ENCODE data around the gene USP10.

Gene USP10

GRCh38 chr16:84786605-84787262 lies 86.9 kb downstream of the USP10 start:
- TF ChIP-seq GATA3 (IDR thresholded peaks at IDR 0.05; ENCODE audit: low read depth, low read length): no peak
- TF ChIP-seq GATA2 (IDR thresholded peaks at IDR 0.05; ENCODE audit: low read depth, low read length): no peak

- no peak for TF ChIP-seq GATA3 (IDR thresholded peaks at IDR 0.05; ENCODE audit: low read depth, low read length)
- no peak for TF ChIP-seq GATA2 (IDR thresholded peaks at IDR 0.05; ENCODE audit: low read depth, low read length)
These were observed 87.4 kb downstream of the USP10 start for GRCh38 chr16:84787263-84787622.

- TF ChIP-seq GATA3 (IDR thresholded peaks at IDR 0.05; ENCODE audit: low read depth, low read length) (no peak), GATA2 (IDR thresholded peaks at IDR 0.05; ENCODE audit: low read depth, low read length) (no peak)
These were observed 89.2 kb downstream of the USP10 start for GRCh38 chr16:84788920-84789391.

- TF ChIP-seq GATA2 (IDR thresholded peaks at IDR 0.05; ENCODE audit: low read depth, low read length): no peak
- TF ChIP-seq GATA3 (IDR thresholded peaks at IDR 0.05; ENCODE audit: low read depth, low read length): no peak
These were observed 89.6 kb downstream of the USP10 start for GRCh38 chr16:84789431-84789830.

GRCh38 chr16:84790301-84790700 lies 90.5 kb downstream of the USP10 start:
- TF ChIP-seq GATA2 (IDR thresholded peaks at IDR 0.05; ENCODE audit: low read depth, low read length) (no peak), GATA3 (IDR thresholded peaks at IDR 0.05; ENCODE audit: low read depth, low read length) (no peak)

- TF ChIP-seq GATA3 (IDR thresholded peaks at IDR 0.05; ENCODE audit: low read depth, low read length) (no peak), GATA2 (IDR thresholded peaks at IDR 0.05; ENCODE audit: low read depth, low read length) (no peak)
These were observed 91.3 kb downstream of the USP10 start for GRCh38 chr16:84791088-84791487.

- TF ChIP-seq GATA2 (IDR thresholded peaks at IDR 0.05; ENCODE audit: low read depth, low read length): no peak
- no peak for TF ChIP-seq GATA3 (IDR thresholded peaks at IDR 0.05; ENCODE audit: low read depth, low read length)
These were observed 91.7 kb downstream of the USP10 start for GRCh38 chr16:84791501-84791900.

- TF ChIP-seq GATA3 (IDR thresholded peaks at IDR 0.05; ENCODE audit: low read depth, low read length): no peak
These were observed 94.4 kb downstream of the USP10 start for GRCh38 chr16:84794186-84794585.

- TF ChIP-seq GATA3 (IDR thresholded peaks at IDR 0.05; ENCODE audit: low read depth, low read length): no peak
- no peak for TF ChIP-seq GATA2 (IDR thresholded peaks at IDR 0.05; ENCODE audit: low read depth, low read length)
These were observed 94.8 kb downstream of the USP10 start for GRCh38 chr16:84794626-84795025.

GRCh38 chr16:84795329-84796053 lies 95.7 kb downstream of the USP10 start:
- no peak for TF ChIP-seq GATA3 (IDR thresholded peaks at IDR 0.05; ENCODE audit: low read depth, low read length)

- TF ChIP-seq GATA3 (IDR thresholded peaks at IDR 0.05; ENCODE audit: low read depth, low read length) (no peak), GATA2 (IDR thresholded peaks at IDR 0.05; ENCODE audit: low read depth, low read length) (no peak)
These were observed 100.6 kb downstream of the USP10 start for GRCh38 chr16:84800158-84800978.

GRCh38 chr16:84803146-84803545 lies 103.3 kb downstream of the USP10 start:
- TF ChIP-seq GATA3 (IDR thresholded peaks at IDR 0.05; ENCODE audit: low read depth, low read length) (no peak), GATA2 (IDR thresholded peaks at IDR 0.05; ENCODE audit: low read depth, low read length) (no peak)

- TF ChIP-seq GATA2 (IDR thresholded peaks at IDR 0.05; ENCODE audit: low read depth, low read length) (no peak), GATA3 (IDR thresholded peaks at IDR 0.05; ENCODE audit: low read depth, low read length) (no peak)
These were observed 104.5 kb downstream of the USP10 start for GRCh38 chr16:84804326-84804725.

- no peak for TF ChIP-seq GATA2 (IDR thresholded peaks at IDR 0.05; ENCODE audit: low read depth, low read length)
- no peak for TF ChIP-seq GATA3 (IDR thresholded peaks at IDR 0.05; ENCODE audit: low read depth, low read length)
These were observed 106.6 kb downstream of the USP10 start for GRCh38 chr16:84806256-84806889.
